NCI-H446 (cell line): ENCODE measurements around the gene IGFL2.
"Not testable (repeated sequence)": the region's sequence is repeated elsewhere in the genome, so short reads cannot be mapped to it uniquely, and the experiment has no call there.

Experiments
- DNase-seq, 2 experiments: peaks; one replicate each; lab custom pipeline; 2025; lab: John Stamatoyannopoulos, UW

Gene IGFL2

DNA sequence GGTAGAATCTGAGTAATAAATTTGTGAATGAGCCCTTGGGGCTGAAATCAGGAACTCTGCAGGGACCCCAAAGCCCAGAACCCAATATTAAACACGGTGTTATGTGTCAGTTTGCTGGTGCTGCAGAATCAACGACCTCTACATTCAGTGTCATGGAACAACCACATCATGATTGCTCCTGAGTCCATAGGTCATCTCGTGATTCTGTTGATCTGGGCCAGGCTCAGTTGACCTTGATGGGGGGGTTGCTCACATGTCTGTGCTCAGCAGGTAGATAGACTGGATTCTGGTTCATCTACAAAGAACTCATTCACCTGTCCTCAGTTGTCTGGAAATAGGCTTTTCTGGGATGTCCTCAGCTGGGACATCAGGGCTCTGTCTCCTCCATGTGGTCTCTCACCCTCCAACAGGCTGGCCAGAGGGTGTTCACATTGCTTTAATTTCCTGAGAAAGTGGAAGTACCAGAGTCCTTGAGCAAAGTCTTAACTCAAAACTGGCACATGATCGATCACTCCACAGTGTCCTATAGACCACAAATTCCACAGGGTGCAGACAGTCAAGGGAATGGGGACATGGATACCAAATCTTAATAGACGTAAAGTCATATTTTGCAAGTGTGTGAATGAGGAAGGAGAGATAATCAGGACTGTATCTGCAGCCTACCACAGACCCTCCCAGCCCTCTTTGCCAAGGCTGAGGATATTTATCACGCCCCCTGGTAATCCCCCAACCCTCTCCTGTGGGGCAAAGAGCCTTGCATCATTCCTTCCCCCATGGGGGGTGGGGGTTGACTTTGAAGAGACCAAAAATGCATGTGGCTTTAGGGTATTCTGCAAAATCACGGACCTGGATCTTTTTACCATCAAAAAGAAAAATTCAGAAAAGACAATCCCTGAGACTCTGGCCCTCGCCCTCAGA, 42.2 kb downstream of the IGFL2 start:
- no peak for DNase-seq

DNA sequence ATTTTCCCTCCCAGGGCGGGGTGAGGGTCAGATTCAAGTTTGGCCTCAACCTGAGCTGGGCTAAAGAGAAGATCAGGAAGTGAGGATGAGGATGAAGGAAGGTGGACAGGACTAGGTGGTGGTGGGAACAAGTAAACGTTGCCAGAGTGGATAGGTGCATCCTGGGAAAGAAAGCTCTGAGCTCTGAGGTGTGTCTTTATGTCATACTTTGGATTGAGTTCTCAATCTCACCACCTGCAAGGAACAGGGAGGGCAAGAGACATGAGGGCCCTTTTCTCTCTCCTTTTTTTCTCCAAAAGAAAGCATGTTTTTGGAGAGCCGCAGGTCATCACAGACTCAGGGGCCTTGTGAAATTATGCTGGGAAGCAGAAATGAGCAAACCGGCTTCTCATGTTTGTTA, 43.3 kb downstream of the IGFL2 start:
- DNase-seq: no peak

DNA sequence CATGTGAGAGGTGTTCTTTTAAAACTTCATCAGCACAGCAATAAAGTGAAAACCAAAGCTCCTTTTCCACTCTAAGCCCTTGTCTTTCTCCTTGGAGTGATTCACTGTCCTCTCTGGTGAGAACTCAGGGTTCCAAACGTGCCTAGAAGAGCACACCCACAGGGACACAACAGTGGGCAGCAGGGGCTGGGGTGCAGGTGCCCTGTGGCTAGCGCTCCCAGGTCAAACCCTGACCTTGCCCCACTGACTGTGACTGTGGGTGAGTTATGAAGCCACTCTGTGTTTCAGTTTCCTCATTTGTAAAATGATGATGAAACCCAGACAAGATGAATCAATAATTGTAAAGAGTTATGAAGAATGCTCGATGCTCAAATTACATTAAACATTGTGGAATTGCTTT, 43.9 kb downstream of the IGFL2 start:
- no peak for DNase-seq

DNA sequence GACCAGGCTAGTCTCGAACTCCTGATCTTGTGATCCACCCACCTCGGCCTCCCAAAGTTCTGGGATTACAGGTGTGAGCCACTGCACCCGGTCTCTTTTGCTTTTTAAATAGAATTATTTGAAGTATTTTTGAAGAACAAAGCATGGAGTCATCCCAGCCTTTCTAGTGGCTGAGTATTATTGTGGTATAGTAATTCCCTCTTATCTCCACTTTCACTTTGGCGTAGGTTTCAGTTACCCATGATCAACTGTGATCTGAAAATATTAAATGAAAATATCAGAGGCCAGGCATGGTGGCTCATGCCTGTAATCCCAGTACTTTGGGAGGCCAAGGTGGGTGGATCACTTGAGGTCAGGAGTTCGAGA, 44.6 kb downstream of the IGFL2 start:
- DNase-seq: not testable (repeated sequence)

DNA sequence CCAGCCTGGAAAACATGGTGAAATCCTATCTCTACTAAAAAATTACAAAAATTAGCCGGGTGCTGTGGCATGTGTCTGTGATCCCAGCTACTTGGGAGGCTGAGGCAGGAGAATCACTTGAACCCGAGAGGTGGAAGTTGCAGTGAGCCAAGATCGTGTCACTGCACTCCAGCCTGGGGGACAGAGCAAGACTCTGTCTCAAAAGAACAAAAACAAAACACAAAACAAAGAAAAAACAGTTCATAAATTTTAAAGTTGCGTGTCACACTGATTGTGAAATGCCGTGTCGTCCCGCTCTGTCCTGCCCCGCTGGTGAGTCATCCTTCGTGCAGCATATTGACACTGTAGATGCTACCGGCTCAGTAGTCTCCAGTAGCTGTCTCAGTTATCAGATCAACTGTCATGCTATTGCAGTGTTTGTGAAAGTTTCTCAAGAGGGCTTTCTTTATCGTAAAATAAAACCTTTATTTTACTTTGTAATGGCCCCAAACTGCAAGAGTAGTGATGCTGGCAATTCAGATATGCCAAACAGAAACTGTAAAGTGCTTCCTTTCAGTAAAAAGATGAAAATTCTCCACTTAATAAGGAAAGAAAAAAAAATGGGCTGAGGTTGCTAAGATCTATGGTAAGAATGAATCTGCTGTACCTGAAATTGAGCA, 45.1 kb downstream of the IGFL2 start:
- no peak for DNase-seq

DNA sequence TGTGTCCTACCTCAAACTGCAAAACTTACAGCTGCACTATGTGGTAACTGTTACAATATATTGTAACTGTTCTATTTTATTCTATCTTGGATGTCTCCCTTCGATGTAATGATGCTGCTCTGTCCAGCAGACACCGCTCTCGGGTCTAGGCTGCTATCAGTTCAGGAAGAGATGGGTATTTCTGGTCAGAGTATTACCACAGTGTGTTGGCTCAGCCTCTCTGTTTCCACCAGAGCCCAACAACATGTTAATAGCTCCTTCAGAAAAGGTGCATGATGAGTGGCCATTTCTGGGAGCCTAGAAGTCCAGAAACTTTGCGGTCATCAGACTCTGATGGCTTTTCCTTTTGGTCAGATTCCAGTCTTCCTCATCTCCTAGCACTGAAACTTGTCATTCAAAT, 45.6 kb downstream of the IGFL2 start:
- DNase-seq: no peak

DNA sequence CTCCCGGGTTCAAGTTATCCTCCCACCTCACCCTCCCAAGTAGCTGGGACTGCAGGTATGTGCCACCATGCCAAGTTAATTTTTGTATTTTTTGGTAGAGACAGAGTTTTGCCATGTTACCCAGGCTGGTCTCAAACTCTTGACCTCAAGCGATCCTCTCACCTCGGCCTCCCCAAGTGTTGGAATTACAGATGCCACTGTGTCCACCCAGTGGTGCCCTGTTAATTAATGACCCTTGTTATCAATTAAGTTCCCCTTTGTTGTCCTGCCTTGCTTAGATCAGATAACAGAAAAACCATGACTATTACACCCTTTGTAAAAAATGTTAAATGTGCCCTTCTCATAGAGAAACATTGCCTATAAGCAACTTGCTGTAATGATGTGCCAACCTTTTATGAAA, 47.1 kb downstream of the IGFL2 start:
- no peak for DNase-seq

DNA sequence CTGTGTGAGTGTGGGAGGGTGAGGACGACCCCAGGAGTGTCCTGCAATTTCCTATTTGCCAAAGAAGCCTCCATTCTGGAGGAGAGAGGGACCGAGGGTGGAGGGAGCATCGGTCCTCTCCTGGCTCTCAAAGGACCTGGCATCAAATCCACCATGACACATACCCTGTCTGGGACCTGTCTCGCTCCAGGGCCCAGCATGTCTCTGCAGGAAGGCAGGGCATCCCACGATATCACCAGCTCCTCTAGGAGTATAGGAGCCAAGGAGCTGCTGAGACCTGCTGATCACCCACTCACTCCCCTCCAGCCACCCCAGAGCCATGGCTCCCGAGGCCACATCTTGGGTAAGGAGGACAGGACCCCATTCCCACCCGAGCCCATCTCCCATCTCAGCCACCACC, 47.9 kb downstream of the IGFL2 start:
- DNase-seq: not testable (repeated sequence)

DNA sequence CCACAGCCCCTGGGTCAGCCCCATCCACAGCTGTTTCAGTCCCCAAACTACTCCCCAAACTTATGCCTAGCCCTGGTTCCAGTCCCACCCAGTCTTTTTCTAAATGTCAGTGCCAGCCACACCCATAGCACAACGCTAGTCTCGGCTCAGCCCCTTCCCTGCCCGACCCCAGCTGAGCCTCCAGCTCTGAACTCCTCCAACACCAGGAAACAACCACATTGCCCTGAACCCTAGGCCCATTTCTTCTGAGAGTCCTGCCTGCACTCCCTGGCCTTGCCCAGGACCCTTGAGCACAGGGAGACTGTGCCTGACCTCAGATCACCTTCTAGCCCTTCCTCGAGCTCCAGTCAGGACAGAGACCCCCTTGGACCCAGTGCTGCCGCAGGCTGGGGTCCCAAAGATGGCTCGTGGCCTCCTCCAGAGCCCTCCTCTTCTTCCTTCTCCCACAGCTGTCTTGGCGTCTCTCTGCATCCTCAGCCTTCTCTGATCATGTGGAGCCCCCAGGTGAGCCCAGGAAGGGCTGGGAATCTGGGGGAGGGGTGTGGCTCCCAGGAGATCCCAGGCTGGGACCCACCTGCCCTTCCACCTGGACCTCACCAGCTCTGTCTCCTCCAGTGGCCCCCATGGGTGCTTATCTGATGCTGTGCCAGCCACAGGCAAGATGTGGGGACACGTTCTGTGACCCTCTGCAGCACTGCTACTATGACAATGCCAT, 48.5 kb downstream of the IGFL2 start:
- DNase-seq: no peak

DNA sequence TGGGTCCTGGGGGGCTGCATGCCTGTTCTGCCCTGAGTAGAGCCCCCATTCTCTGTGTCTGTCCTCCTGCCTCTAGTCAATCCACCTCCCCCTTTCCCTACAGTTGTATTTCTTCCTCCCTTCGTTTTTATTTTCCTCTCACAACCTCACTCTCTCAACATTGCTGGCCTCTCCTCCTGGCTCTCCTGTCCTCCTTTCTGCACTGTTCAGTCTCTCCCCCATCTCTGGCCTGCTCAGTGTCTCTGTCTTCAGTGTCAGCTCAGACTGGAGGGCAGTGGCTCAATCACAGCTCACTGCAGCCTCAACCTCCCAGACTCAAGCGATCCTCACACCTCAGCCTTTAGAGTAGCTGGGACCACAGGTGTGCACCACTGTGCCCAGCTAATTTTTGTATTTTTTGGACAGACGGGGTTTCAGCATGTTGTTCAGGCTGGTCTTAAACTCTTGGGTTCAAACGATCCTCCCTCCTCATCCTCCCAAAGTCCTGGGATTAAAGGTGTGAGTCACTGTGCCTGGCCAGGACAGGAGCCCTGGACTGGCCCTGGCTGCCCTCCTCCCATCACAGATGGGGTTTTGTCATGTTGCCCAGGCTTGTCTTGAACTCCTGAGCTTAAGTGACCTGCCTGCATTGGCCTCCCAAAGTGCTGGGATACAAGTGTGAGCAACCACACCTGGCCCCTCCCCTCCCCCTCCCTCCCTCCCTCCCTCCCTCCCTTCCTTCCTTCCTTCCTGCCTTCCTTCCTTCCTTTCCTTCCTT, 49.5 kb downstream of the IGFL2 start:
- no peak for DNase-seq

DNA sequence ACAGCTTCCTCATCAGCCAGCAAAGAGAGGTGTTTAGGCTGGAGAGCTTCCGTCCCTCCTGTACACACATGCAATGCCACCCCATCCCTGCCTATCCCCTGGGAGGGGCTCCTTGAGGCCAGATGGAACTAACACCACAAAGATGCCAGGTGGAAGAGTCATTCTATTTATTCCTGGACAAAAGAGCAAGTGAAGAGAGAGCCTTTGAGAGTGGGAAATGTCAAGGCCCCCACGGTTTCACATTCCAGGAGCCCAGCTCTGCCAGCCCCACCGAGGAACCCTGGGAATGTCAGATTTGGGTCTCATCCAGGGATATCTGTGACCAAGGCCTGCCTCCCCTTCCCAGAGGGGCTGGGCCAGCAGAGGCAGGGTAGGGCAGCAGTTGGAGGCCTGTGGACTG, 50.7 kb downstream of the IGFL2 start:
- DNase-seq: no peak

DNA sequence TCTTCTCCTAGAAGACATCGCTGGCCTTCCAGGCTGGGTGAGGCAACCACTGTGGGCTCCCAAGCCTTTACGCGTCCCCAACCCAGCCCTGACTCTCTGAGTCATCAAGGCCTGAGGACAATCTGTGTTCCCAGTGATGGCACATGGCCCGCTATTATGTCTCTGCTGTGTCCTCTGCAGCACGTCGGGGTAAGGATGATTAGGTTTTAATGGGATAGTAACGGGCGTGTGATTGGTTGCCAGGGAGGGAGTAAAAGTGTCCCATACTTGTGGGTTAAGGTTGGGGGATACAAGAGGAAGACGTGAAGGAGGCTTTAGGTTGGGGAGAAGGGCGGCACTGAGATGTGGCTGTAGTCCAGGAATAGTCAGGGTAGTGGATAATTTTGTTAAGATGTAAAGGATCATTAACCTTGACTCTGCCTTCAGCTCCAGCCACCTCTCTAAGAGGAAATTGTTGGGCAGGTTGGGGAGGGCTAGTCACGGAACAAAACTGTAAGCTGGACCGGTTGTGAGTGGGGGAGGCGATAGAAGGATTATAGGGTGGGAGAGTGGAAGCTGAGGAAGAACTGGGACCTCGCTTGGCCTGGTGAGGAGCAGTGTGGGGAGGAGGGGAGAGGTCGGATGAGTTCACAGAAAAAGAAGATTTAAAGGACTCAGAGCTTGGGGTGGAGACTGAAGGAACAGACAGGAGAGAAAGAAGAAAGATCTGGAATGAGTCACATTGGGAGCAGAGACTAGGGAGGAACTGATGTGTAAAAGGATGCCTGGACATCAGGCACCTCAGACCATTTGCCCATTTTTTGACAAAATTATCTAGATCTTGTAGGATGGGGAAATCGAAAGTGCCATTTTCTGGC, 53.6 kb downstream of the IGFL2 start:
- no peak for DNase-seq

DNA sequence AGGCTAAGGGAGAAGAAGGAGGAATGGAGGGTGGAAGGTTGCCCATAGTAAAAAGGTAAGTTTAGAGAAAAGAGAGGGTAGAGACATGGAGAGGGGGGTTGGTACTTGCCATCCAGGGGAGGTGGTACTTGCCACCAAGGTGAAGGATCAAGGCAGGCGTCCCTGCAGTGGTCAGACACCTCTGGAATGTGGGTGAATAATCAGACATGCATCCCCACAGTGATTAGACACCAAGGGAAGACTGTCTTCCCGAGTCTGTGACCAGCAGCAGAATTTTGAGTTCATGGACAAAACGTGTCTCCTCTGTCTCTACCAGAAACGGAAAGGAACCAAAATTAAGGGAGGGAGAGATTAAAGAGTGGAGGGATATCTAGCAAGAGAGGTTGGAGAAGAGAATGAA, 54.4 kb downstream of the IGFL2 start:
- no peak for DNase-seq

DNA sequence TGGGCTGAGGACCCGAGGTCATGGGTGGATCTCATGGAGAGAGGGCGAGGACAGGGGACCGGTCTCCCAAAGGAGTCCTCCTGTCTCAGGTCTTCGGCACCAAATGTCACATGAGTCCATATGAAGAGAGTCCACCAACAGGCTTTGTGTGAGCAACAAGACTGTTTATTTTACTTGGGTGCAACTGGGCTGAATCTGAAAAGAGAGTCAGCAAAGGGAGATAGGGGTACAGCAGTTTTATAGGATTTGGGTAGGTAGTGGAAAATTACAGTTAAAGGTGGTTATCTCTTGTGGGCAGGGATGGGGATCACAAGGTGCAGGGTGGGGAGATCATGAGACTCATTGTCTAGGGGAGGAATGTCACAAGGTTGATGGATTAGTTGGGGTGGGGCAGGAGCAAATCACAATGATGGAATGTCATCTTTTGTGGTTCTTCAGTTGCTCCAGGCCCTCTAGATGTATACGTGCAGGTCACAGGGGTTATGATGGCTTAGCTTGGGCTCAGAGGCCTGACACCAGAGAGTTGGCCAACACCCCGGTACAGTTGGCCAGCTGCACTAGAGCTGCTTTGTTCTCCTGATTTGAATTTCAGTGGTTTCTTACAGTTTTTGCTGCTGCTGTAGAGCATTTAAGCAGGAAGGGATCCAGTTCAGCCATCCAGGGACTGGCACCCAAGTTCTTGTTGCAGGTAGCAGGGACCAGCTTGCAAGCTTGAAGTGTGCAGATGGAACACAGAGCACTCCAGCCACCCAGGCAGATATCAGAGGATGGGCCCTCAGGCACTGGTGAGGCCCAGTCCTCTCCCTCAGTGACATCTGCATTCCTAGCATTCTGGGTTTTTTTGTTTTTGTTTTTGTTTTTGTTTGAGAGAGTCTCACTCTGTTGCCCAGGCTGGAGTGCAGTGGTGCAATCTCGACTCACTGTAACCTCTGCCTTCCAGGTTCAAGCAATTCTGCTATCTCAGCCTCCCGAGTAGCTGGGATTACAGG, 55.1 kb downstream of the IGFL2 start:
- DNase-seq: no peak

DNA sequence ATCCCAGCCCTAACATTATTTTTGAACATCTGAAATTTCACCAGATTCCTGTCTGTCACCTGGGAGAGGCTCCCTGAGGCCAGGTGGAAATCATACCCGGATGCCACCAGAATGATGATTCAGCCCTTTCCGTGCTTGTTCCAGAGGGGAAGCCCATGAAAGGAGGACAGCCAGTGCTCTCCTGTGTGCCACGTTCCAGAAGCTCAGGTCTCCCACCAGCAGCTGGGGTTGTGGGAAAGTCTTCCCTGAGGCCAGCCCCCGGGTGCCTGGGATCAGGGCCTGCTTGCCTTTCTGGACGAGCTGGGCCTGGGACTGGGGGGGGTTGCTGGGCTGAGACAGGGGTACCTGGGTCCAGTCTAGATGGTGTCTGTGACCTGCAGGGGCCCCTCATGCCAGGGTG, 56.0 kb downstream of the IGFL2 start:
- DNase-seq: no peak

DNA sequence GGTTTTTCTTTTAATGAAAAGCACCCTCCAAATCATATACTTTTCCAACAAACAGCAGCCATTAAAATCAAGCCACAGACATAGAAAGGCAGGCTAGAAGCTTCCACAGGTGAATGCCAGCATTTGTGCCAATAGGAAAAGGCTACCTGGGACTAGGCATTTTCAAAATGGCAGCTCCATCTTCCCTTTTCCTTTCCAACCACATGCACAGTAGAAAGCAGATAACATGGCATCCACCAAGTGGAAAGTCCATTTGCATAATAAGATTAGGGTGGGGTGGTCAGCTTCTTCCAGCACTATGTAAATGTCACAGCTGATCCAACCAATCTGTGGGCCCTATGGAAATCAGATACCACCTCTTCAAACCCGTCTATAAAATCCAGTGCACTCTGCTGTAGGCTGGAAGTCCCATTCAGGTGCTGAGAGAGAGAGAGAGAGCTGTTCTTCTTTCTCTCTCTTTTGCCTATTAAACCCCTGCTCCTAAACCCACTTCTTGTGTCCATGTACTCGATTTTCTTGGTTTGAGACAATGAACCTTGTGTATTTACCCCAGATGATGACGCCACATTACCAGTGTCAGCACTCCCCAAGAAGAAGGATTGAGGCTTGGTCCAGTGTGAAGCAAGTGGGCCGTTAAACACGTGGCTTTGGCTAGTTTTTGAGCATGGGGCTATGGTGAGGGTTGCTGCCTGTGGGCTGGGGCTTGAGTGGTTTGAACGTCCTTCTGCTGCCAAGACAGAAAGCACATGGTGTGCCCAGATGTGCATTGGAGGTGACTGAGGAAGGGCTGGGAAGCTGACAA, 57.3 kb downstream of the IGFL2 start:
- DNase-seq: no peak

DNA sequence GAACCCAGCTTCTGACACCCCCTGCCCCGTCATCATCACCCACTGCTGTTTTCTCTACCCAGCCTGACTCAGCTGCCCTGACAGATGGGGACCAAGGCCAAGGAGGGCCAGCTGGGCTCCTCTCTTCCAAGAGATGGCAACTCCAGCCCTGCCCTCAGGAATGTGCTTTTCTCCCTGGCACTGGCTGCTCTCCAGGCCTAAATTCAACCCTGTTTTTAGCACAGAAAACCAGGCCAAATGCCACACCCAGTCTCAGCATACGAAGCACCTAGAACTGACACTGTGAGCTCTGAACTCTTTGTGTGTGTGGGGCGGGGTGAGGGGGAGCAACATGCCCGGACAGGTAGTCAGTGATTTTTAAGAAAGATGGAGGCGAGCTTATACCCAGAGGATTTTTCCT, 58.1 kb downstream of the IGFL2 start:
- DNase-seq: peak in 1 of 2 experiments; percentile 35

DNA sequence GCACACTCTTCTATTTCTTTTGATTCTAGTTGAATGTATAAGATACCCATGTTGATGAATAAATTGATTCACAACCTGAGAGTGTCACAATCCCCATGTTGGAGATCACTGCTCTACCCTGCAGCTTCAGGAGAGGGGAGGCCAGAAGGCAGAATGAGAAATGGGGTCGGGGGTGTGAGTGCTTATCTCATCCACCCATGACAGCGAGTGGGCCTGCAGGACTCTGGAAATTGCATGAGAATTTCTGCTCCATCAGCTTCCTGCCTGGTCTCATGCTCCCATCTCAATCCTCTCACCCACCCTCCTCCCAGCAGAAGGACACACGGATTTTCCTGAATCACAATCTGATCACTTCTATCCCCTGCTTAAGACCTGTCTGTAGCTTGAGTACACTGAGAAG, 58.6 kb downstream of the IGFL2 start:
- no peak for DNase-seq

DNA sequence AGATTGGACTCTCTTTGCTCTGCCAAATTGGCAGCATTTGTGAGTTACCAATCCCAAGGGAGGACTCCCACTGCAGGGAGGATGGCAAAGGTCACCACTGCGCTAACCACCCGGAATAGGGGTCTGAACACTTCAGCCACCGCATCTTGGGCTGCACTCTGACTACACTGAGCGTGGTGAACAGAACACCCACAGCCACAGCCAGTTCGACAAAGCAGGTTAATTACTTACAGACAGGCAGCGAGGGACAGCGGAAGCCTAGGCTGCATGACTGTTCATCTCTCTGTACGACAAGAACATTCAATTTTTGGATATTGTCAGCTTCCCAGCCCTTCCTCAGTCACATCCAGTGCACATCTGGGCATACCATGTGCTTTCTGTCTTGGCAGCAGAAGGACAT, 59.8 kb downstream of the IGFL2 start:
- DNase-seq: not testable (repeated sequence)
